Epithelial cell of proximal tubule (primary cell): Measurements from ENCODE around the gene STXBP1. TPM values are rescaled to one million over a fixed set of nuclear protein-coding genes. Genes with fewer than 3 reads are reported as not detected.

ENCODE experiments used
- DNase-seq: peaks from one replicate; pipeline ENCODE4 v3.0.0-alpha.2; 2011; ENCODE audit warnings: low read depth
- H3K4me3 ChIP-seq: 2 replicates; pipeline ENCODE4 v1.5.1; 2011; ENCODE audit warnings: low read depth, mild to moderate bottlenecking, low read length
- total RNA-seq: library from RNA; depleted of rRNA; stranded (reverse); fragments of >200 nt; gene quantifications from 2 replicates; pipeline ENCODE4 v1.2.3, GENCODE V29; 2015
- TF ChIP-seq, protein P1 (sequence below): conservative IDR thresholded peaks from 2 replicates; pipeline ENCODE4 v1.5.1; 2012; ENCODE audit warnings: low read depth, mild to moderate bottlenecking, low read length

The STXBP1 gene
- total RNA-seq = 12.4 and 14.6 TPM in 2 replicates

DNA sequence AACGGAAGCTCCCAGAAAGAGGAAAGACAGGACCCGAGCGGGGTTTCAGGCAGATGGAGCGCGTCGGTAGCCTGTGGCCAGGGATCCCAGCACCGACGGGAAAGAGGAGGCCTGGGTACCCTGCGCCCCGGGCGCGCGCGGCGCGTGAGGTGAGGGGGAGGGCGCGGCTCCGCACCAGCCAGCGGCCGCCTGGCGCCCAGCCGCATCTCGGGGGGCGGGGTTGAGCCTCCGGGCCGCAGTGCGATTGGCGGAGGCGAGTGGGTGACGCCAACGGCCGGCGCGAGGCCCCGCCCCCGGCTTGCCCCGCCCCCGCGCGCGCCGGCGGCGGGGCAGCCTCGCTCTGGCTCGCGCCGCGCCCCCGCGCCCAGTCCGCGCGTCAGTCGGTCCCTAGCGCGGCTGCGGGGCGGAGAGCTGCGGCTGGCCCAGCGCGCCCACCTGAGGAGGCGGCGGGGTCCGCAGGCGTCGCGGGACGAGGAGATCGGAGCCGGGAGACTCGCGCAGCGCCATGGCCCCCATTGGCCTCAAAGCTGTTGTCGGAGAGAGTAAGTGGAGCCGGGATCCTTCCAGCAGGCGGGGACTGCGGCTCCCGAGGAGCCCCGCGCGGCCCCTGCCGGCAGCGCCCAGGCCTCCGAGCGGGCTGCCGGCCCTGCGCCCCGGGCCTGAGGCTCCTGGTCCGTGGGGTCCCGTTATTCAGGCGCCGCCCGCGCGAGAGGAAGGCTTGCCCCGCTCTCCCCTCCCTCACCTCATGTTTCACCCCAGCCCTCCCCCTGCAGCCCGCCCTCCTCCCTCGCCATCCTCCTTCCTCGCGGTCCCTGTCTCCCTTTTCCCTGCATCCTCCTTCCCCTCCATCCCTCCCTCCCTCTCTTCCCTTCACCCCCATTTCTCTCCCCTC lies at the start of gene STXBP1:
Gene STXBP1 (plus strand): TSS at position 379 of the 892 bp plus-strand sequence. CDS start 127 bp downstream, at position 506.
- DNase-seq = no peak
- H3K4me3 ChIP-seq = peak within 1 kb of the TSS; percentile 66
- TF ChIP-seq, protein P1, sequence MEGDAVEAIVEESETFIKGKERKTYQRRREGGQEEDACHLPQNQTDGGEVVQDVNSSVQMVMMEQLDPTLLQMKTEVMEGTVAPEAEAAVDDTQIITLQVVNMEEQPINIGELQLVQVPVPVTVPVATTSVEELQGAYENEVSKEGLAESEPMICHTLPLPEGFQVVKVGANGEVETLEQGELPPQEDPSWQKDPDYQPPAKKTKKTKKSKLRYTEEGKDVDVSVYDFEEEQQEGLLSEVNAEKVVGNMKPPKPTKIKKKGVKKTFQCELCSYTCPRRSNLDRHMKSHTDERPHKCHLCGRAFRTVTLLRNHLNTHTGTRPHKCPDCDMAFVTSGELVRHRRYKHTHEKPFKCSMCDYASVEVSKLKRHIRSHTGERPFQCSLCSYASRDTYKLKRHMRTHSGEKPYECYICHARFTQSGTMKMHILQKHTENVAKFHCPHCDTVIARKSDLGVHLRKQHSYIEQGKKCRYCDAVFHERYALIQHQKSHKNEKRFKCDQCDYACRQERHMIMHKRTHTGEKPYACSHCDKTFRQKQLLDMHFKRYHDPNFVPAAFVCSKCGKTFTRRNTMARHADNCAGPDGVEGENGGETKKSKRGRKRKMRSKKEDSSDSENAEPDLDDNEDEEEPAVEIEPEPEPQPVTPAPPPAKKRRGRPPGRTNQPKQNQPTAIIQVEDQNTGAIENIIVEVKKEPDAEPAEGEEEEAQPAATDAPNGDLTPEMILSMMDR = peak; percentile 24

DNA sequence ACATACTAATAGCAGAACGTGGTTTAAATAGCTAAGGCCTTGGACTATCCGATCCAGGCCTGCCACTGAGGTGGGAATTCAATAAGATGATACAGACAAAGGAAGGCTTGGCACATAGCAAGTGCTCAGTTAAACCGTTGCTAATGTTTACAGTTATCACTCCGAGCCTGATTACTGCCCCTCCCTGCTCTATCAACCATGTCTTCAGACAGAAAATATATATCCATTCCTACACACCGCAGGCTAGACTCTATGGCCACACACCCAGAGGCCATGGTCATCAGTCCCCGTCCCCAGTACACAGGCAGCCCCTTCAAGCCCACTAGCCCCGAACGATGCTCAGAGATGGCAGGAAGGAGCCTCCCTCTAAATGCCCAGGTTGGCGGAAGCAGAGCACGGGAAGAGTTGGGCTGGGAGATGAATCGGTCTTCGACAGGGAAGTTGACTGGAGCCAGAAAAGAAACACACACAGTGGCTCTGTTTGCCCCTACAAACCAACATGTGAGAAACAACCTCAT lies 49.7 kb upstream of the STXBP1 start:
- no peak for DNase-seq
- H3K4me3 ChIP-seq = no peak overlapping the region
- TF ChIP-seq, protein P1 = no peak

DNA sequence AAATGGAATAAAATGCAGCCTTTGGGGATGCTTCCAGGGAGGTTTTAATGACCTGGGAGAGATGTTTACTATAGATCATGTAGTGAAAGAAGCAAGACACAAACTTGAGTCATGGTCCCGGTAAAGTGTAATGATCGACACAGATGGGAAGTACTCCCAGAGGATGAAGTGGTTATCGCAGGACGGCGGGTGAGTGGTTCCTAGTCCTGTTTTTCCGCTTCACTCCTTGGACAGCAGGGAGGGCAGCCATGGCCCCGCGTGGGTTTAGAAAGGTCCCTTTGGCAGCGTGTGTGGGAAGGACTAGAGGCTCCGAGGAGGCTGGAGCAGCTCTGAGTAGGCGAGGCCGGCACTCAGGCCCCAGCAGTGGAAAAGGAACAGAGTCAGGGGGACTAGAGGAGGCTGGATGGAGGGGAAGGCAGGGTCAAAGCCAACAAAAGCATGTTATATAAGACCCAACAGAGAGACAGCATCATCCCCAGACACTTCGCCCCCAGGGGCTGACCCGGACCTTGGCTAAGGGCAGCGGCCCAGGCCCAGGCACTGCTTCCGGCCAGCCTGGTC lies 49.2 kb upstream of the STXBP1 start:
- H3K4me3 ChIP-seq = no peak overlapping the region

DNA sequence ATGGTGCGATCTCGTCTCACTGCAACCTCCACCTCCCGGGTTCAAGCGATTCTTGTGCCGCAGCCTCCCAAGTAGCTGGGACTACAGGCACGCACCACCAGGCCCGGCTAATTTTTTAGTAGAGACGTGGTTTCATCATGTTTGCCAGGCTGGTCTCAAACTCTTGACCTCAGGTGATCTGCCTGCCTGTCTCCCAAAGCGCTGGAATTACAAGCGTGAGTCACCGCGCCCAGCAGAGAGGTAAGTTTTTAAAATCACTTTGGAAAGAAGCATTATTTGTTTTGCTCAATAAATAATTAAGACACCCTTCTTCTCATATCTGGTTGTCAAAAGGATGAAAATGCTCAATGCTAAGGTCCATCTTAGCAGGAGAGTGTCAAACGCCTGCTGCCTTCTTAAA lies 48.5 kb upstream of the STXBP1 start:
- TF ChIP-seq, protein P1 = no peak
- DNase-seq = no peak
- no peak overlapping the region for H3K4me3 ChIP-seq

More for the DNA sequence above, 49.2 kb upstream of the STXBP1 start:
- DNase-seq = no peak
- TF ChIP-seq, protein P1 = no peak

DNA sequence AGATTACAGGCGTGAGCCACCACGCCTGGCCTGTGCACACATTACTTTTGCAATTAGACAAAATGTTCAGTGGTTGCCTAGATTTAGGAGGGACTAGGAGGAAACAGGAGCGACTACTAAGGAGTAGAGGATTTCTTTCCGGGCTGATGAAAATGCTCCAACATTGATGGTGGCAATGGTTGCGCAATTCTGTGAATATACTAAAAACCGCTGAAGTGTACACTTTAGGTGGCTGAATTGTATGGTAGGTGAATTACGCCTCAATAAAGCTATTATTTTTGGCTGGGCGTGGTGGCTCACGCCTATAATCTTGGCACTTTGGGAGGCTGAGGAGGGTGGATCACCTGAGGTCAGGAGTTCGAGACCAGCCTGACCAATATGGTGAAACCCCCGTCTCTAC lies 46.8 kb upstream of the STXBP1 start:
- H3K4me3 ChIP-seq = no peak overlapping the region
- DNase-seq = no peak
- TF ChIP-seq, protein P1 = no peak

DNA sequence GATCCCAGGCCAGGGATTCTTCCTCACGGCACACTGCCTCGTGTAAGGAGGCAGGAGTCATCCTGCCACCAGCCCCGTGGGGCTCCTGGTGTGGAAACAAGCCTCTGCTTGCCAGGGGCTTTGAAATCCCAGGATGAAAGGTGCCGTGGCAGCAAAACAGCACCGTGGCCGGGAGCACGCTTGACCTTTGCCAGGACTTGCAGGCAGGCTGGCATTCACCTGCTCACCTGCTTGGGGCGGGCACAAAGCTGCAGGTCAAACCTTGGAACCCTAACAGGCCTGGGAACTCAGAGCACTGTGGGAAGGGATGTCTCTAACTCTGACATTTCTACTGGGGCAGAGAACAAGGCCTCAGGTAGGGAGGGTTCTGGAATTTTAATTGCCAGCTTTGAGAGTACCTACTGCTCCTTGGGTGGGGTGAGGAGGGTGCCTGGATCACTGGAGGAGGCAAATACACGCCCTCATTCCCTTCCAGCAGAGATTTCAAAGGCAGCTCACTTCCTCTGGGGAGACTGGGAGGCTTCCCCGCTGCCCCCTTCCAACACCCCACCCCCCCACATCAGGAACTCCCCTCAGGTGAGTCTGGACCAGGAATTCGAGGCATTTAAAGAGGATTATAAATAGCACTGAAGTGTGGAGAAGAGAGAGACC lies 45.6 kb upstream of the STXBP1 start:
- TF ChIP-seq, protein P1 = no peak
- DNase-seq = no peak
- peak overlapping the region; percentile 96 for H3K4me3 ChIP-seq
